ENCODE measurements around the gene ANKS1B.

DNA sequence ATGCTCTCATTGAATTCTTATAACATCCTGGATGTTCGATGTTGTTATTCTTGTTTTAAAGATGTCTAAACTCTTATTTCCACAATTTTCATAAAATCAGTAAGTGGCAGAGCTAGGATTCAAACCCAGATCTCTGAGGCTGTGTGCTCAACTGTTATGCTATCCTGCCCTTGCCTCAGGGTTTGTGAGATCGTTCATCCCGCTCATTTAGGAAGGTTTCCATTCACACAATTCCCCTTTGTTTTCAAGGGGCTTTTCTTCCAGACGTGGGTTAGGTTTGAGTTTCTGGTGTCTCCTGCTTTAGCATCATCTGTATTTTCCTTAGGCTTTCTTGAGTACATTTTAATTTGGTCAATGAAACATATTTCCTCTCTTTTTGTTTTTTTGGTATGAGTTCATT is 1270.3 kb downstream of the ANKS1B start:
- TF ChIP-seq, protein P1, sequence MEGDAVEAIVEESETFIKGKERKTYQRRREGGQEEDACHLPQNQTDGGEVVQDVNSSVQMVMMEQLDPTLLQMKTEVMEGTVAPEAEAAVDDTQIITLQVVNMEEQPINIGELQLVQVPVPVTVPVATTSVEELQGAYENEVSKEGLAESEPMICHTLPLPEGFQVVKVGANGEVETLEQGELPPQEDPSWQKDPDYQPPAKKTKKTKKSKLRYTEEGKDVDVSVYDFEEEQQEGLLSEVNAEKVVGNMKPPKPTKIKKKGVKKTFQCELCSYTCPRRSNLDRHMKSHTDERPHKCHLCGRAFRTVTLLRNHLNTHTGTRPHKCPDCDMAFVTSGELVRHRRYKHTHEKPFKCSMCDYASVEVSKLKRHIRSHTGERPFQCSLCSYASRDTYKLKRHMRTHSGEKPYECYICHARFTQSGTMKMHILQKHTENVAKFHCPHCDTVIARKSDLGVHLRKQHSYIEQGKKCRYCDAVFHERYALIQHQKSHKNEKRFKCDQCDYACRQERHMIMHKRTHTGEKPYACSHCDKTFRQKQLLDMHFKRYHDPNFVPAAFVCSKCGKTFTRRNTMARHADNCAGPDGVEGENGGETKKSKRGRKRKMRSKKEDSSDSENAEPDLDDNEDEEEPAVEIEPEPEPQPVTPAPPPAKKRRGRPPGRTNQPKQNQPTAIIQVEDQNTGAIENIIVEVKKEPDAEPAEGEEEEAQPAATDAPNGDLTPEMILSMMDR (IDR thresholded peaks at IDR 0.05) = no peak
- TF ChIP-seq POLR2A (IDR thresholded peaks at IDR 0.05) = no peak
